ENCODE measurements around the gene FCHSD2. TPM values are rescaled to one million over a fixed set of nuclear protein-coding genes. Genes with fewer than 3 reads are reported as not detected.

Gene FCHSD2
- total and polyA plus RNA-seq, 2 donors (not counting 3 experiments of a cell fraction or from before 2014, with no cell fraction given) = 20.8 to 56.9 TPM

GRCh38 chr11:72958791-72959190, 183.3 kb downstream of the FCHSD2 start:
- DNase-seq (ENCODE audit: low read depth, low spot score) (no peak), FAIRE-seq (no peak)
- no peak overlapping the region for H3K4me2 ChIP-seq (ENCODE audit: insufficient read depth, low read length)
- H3K27ac ChIP-seq (ENCODE audit: insufficient read depth, low read depth, low read length) = no peak overlapping the region
- no peaks in the 10 kb centered on the region for H3K9me1 ChIP-seq (replicated peaks; ENCODE audit: control insufficient read depth, extremely low read depth, insufficient read depth, low read length)
- no peak overlapping the region for H3K4me3 ChIP-seq (replicated peaks in 1 of 3; ENCODE audit: insufficient read depth in 1 of 3, low read depth in 1 of 3, low read length in 3 of 3)
- H3K9ac ChIP-seq (replicated peaks; ENCODE audit: extremely low read depth, insufficient read depth, low read length) = no peak overlapping the region
- dilution Hi-C loops (cut with MboI; ENCODE audit: extremely low pct_ligation_motif_present, low sequenced_read_pairs) (no loop called here), intact Hi-C loops (cut with micrococcal nuclease) (no loop called here)
- peaks cover 13% of the 10 kb centered on the region for H3K4me1 ChIP-seq (ENCODE audit: control insufficient read depth, extremely low read depth, insufficient read depth, low read length)
- H4K20me1 ChIP-seq (replicated peaks; ENCODE audit: control insufficient read depth, extremely low read depth, insufficient read depth, low read length) = no peaks in the 10 kb centered on the region
- no peak overlapping the region for H2AFZ ChIP-seq (ENCODE audit: low read depth, low read length)
- ChIA-PET POLR2A (no interaction called here), CTCF (no interaction called here)
- TF ChIP-seq CTCF (IDR thresholded peaks at IDR 0.05; ENCODE audit: extremely low read depth in 1 of 2, insufficient read depth in 1 of 2, low read depth in 1 of 2, low read length in 2 of 2) (no peak), POLR2A (IDR thresholded peaks at IDR 0.05; ENCODE audit: low read depth, low read length) (no peak), MAX (IDR thresholded peaks at IDR 0.05; ENCODE audit: insufficient read depth, insufficient read length) (no peak), FOS (IDR thresholded peaks at IDR 0.05; ENCODE audit: borderline replicate concordance, insufficient read depth, low read length) (no peak)
- H3K27me3 ChIP-seq (ENCODE audit: control insufficient read depth in 2 of 2, insufficient read depth in 2 of 2, low read length in 2 of 2) = no peaks in the 10 kb centered on the region
- H3K79me2 ChIP-seq (ENCODE audit: control insufficient read depth, insufficient read depth, low read length) = no peaks in the 10 kb centered on the region
- no TSS peak for BruUV-seq (replicated peaks)
- peaks cover 0 to 3% of the 10 kb centered on the region in 2 experiments for H3K36me3 ChIP-seq (ENCODE audit: control insufficient read depth in 2 of 2, extremely low read depth in 1 of 2, insufficient read depth in 2 of 2, low read length in 2 of 2)
- no peaks in the 10 kb centered on the region for H3K9me3 ChIP-seq (replicated peaks; ENCODE audit: control insufficient read depth, insufficient read depth, low read length)

- H3K9ac ChIP-seq (replicated peaks; ENCODE audit: extremely low read depth, insufficient read depth, low read length) = no peak overlapping the region
- dilution Hi-C loops (cut with MboI; ENCODE audit: extremely low pct_ligation_motif_present, low sequenced_read_pairs) (no loop called here), intact Hi-C loops (cut with micrococcal nuclease) (no loop called here)
- no TSS peak for BruUV-seq (replicated peaks)
- no peaks in the 10 kb centered on the region for H4K20me1 ChIP-seq (replicated peaks; ENCODE audit: control insufficient read depth, extremely low read depth, insufficient read depth, low read length)
- peaks cover 2% of the 10 kb centered on the region for H3K9me1 ChIP-seq (replicated peaks; ENCODE audit: control insufficient read depth, extremely low read depth, insufficient read depth, low read length)
- TF ChIP-seq EZH2 (IDR thresholded peaks at IDR 0.05; ENCODE audit: borderline replicate concordance, low read depth, low read length, severe bottlenecking) (no peak), POLR2AphosphoS5 (IDR thresholded peaks at IDR 0.05; ENCODE audit: insufficient read depth, low read depth, low read length) (no peak)
- H3K4me2 ChIP-seq (ENCODE audit: insufficient read depth, low read length) = no peak overlapping the region
- H3K4me1 ChIP-seq (ENCODE audit: control insufficient read depth, extremely low read depth, insufficient read depth, low read length) = peaks cover 13% of the 10 kb centered on the region
- no peaks in the 10 kb centered on the region for H3K27me3 ChIP-seq (ENCODE audit: control insufficient read depth in 2 of 2, insufficient read depth in 2 of 2, low read length in 2 of 2)
- no peaks in the 10 kb centered on the region for H3K9me3 ChIP-seq (replicated peaks; ENCODE audit: control insufficient read depth, insufficient read depth, low read length)
- H3K79me2 ChIP-seq (ENCODE audit: control insufficient read depth, insufficient read depth, low read length) = no peaks in the 10 kb centered on the region
- no peak overlapping the region for H3K27ac ChIP-seq (ENCODE audit: insufficient read depth, low read depth, low read length)
- no peaks in the 10 kb centered on the region for H3K36me3 ChIP-seq (ENCODE audit: control insufficient read depth in 2 of 2, extremely low read depth in 1 of 2, insufficient read depth in 2 of 2, low read length in 2 of 2)
- FAIRE-seq = no peak
- H2AFZ ChIP-seq (ENCODE audit: low read depth, low read length) = no peak overlapping the region
- ChIA-PET CTCF (interaction anchor here (1.3 kb wide), 2 partner anchors 9 to 15 kb away, joined by 3 to 6 read pairs; no protein-coding TSS in a partner anchor), POLR2A (no interaction called here)
- DNase-seq (ENCODE audit: low read depth, low spot score) = no peak
- no peak overlapping the region for H3K4me3 ChIP-seq (replicated peaks in 1 of 3; ENCODE audit: insufficient read depth in 1 of 3, low read depth in 1 of 3, low read length in 3 of 3)
Observed at GRCh38 chr11:72955466-72955865, 186.7 kb downstream of the FCHSD2 start.

All from endothelial cell of umbilical vein (primary cell).